Omental fat pad (tissue), 4 donors: ENCODE data around the gene C2CD5. TPM values are rescaled to one million over a fixed set of nuclear protein-coding genes. Genes with fewer than 3 reads are reported as not detected.
"Not testable (repeated sequence)": the region's sequence is repeated elsewhere in the genome, so short reads cannot be mapped to it uniquely, and the experiment has no call there.

ENCODE experiments used
- ATAC-seq: fragments of 150-250 bp; one replicate; pipeline ENCODE4 v1.9.1; 2016; ENCODE audit warnings: mild to moderate bottlenecking, moderate library complexity; ENCODE audit not compliant: low FRiP score
- DNase-seq: peaks from one replicate; pipeline ENCODE4 v3.0.0-alpha.2; 2019; ENCODE audit warnings: low spot score
- total RNA-seq, 4 donors: library from RNA; depleted of rRNA; stranded (reverse); fragments of >200 nt; gene quantifications; one replicate each; pipeline ENCODE4 v1.1.0, GENCODE V29; 2016
- TF ChIP-seq, protein P1 (sequence below), 3 donors: fragments of 450-650 bp; IDR thresholded peaks; one replicate each; pipeline ENCODE4 v1.5.1; 2016 to 2017; ENCODE audit warnings: antibody characterized with exemption in 3 of 3, mild to moderate bottlenecking in 3 of 3, moderate library complexity in 2 of 3

C2CD5 gene
- total RNA-seq, 4 donors from 2014 or later = 19.0 to 56.1 (median 26.7) TPM

DNA sequence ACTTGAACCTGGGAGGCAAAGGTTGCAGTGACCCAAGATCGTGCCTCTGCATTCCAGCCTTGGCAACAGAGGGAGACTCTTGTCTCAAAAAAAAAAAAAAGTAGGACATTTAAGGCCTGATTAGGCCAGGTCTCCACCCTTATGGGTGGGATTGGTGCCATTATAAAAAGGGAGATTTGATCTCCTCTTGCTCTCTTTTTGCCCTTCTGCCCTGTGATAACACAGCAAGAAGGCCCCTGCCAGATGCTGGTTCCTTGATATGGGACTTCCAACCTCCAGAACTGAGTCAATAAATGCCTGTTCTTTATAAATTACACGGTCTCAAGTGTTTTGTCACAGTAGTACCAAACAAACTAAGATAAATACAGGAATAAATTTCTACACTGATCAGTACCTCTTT, 81.0 kb downstream of the C2CD5 start:
- DNase-seq (no peak), ATAC-seq (no peak)
- TF ChIP-seq, protein P1, sequence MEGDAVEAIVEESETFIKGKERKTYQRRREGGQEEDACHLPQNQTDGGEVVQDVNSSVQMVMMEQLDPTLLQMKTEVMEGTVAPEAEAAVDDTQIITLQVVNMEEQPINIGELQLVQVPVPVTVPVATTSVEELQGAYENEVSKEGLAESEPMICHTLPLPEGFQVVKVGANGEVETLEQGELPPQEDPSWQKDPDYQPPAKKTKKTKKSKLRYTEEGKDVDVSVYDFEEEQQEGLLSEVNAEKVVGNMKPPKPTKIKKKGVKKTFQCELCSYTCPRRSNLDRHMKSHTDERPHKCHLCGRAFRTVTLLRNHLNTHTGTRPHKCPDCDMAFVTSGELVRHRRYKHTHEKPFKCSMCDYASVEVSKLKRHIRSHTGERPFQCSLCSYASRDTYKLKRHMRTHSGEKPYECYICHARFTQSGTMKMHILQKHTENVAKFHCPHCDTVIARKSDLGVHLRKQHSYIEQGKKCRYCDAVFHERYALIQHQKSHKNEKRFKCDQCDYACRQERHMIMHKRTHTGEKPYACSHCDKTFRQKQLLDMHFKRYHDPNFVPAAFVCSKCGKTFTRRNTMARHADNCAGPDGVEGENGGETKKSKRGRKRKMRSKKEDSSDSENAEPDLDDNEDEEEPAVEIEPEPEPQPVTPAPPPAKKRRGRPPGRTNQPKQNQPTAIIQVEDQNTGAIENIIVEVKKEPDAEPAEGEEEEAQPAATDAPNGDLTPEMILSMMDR (IDR thresholded peaks at IDR 0.05) = no peak

DNA sequence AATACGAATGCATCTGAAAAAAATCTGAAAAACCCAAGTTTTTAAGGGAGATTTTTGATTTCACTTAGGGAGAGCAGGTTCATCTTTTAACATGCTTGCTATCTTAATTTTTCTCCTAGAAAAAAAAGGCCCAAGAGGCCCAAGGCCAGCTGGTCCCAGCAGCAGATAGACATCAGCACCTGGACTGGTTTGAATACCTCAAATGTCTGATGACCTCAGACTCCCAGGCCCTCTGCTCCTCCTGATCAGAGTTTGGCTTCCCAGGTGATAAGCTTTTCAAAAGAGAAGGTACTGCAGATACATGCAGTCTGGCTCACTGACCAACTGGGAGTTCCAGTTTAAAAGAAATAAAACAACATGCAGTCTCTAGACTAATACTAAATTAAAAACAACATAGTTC, 82.6 kb downstream of the C2CD5 start:
- TF ChIP-seq, protein P1 (IDR thresholded peaks at IDR 0.05) = no peak
- ATAC-seq (no peak), DNase-seq (no peak)

DNA sequence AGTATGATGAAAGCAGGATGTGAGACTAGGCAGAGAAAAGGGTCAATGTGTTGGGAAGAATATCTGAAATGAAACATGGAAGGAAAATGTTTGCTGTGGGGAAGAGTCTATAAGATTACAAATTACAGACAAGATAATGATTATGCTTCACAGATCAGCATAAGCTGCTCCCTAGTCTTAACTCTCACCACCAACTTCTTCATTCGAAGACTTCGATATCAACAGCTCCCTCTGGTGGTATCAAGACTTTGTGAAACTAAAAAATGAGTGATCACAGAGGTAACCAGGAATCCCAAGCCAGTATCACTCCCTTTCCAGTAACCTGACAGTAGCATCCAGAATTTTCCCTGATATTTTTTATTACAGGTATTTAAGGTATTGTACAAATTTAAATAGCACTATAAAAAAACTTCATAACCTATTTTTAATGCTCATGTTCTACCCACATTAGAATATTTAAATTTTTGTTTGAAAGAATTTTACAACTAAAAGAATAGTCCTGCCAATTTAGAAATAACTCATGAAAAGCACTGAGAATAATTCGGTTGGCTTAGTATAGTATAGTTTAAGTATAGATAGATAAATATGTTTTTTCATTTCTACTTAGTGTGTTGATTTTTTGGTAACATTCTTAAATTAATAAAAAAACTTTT, 84.4 kb downstream of the C2CD5 start:
- TF ChIP-seq, protein P1 (IDR thresholded peaks at IDR 0.05) = no peak
- no peak for ATAC-seq

DNA sequence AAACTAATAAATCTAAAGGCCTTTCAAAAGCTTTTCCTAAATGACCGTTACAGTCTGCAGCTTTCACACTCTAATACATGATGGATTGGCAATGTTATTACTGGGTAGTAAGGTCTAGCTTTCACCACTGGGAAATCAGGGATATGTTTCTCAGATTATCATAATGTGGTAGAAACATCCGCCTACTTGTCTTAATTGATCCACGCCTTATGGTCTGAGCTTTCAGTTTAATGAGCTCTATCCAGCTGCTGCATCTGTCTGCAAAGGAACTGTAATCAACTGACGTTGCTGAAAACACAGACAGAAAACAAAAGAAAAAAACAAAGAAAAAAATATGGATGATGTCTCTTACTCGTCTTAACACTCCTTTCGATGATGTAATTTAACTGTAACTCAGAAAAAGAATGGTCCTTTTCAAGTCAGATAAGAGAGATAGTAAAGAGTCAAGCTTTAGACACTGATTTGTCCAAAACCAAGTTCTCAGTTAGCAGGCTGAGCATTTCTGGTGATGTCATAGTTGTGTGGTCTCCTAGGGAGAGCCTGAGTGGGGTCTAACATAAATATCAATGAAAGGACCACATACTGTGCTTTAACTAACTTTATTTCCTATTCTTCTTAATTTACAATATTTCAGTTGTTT, 85.9 kb downstream of the C2CD5 start:
- DNase-seq (no peak), ATAC-seq (no peak)
- TF ChIP-seq, protein P1 (IDR thresholded peaks at IDR 0.05) = no peak

More for the DNA sequence above, 84.4 kb downstream of the C2CD5 start:
- no peak for DNase-seq

DNA sequence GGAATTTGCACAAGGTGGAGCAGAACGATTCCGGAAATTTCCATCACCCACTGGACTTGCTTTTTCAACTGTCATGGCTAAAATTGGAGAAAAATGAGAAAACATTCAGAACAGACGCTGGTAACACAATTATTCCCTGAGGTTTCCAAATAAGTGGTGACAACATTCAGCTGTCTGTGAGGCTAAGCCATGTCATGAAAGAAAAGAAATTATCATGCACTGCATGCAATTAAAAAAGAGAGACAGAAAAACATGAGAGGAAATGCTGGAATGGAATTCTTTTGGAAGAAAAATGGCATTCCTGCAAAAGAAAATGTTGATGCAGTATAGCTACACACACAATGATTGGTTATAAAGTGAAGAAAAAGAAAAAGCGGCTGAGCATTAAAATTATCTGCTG, 87.3 kb downstream of the C2CD5 start:
- ATAC-seq = no peak
- DNase-seq = no peak
- TF ChIP-seq, protein P1 (IDR thresholded peaks at IDR 0.05) = no peak

DNA sequence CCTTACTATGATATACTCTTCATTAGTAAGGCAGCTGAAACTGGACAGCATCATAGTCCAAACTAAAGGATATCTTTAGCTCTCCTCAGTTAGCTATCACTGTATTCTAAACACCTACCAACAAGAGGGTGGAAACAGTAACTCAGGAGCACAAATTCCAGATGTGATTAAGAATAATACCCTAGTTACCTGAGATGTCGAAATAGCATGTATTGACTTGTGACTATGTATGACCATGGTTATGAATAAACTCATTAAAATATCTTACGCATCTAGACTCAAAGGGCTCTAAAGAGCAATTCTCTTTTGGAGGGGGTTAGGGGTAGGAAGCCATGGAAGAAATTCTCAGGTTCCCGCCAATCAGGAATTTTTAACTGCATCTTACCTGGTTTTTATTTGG, 90.8 kb downstream of the C2CD5 start:
- TF ChIP-seq, protein P1 (IDR thresholded peaks at IDR 0.05) = no peak
- DNase-seq = no peak
- ATAC-seq = no peak

DNA sequence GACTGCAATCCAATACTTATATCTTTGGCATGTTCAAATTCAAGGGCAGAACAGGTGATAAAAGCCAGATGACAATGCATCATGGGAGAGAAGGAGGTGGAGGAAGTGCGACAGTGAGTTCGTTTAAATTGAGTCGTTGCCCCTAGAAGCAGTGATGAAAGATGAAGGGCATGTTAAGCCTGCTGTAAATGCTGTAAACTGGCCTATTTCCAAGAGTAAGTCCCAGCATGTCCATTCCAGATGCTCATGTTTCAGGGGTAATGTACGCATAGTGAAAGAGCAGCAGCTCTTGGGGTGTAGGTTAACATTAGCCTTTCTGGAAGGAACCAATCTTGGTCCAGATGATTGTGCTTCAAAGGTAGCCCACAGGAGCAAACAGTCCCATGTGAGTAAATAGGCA, 97.1 kb downstream of the C2CD5 start:
- no peak for ATAC-seq

DNA sequence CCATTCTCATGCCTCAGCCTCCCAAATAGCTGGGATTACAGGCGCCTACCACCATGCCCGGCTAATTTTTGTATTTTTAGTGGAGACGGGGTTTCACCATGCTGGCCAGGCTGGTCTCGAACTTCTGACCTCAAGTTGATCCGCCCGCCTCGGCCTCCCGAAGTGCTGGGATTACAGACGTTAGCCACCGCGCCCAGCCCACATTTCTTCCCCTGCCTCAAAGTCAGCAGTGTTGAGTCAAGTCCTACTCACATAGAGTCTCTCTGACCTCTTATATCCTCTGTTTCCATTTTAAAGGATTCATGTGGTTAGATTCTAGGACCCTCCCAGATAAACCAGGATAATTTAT, 100.1 kb downstream of the C2CD5 start:
- DNase-seq, ATAC-seq: not testable (repeated sequence)

More for the DNA sequence above, 97.1 kb downstream of the C2CD5 start:
- DNase-seq = no peak
- TF ChIP-seq, protein P1 (IDR thresholded peaks at IDR 0.05) = no peak
